Adrenal gland (tissue), 12 donors: Measurements from ENCODE around the gene TMEM121. TPM values are rescaled to one million over a fixed set of nuclear protein-coding genes. Genes with fewer than 3 reads are reported as not detected.
"Not testable (repeated sequence)": the region's sequence is repeated elsewhere in the genome, so short reads cannot be mapped to it uniquely, and the experiment has no call there.

Source experiments
- DNase-seq, 7 donors: peaks; one replicate each; pipeline ENCODE4 v3.0.0-alpha.2; 2019 to 2020
- H3K27ac ChIP-seq, 5 donors: fragments of 200-600 bp; sonication (generic) in 4 of 5; 1 replicate in 3 of 5; 2 replicates in 2 of 5; pipeline versions ENCODE4 v1.5.1 to v1.8.0; 2016 to 2020; ENCODE audit warnings: mild to moderate bottlenecking in 1 of 5
- H3K27me3 ChIP-seq: fragments of 200-600 bp; 2 replicates; pipeline ENCODE4 v1.8.0; 2021
- H3K36me3 ChIP-seq, 2 donors: fragments of 200-600 bp; replicated peaks in 1 of 2; 1 replicate in 1 of 2; 2 replicates in 1 of 2; pipeline versions ENCODE4 v1.5.1 to v1.8.0; 2018 to 2022
- H3K4me1 ChIP-seq, 2 donors: fragments of 200-600 bp; replicated peaks in 1 of 2; 1 replicate in 1 of 2; 2 replicates in 1 of 2; pipeline versions ENCODE4 v1.5.1 to v1.8.0; 2018 to 2021
- H3K4me3 ChIP-seq, 4 donors: fragments of 200-600 bp; sonication (generic) in 3 of 4; one replicate each; pipeline ENCODE4 v1.5.1; 2016 to 2018
- H3K9me3 ChIP-seq, 3 donors: fragments of 200-600 bp; sonication (generic) in 1 of 3; replicated peaks in 1 of 3; 1 replicate in 2 of 3; 2 replicates in 1 of 3; pipeline versions ENCODE4 v1.5.1 to v1.8.0; 2016 to 2021
- POLR2A ChIP-seq, 2 donors: fragments of 450-650 bp; IDR thresholded peaks; one replicate each; pipeline ENCODE4 v1.6.1; 2017; ENCODE audit warnings: antibody characterized with exemption in 2 of 2, mild to moderate bottlenecking in 2 of 2, moderate library complexity in 1 of 2
- WGBS, 4 donors: extraction: QIAGEN DNeasy Blood & Tissue Kit in 2 of 4; methylation state at CpG; one replicate each; pipeline versions ENCODE4 v1.1.5 to v1.1.7; 2013 to 2017; 5-methylcytosine and 5-hydroxymethylcytosine counted together
- intact Hi-C, 2 donors: fragments of 100-400 bp; cut with DNase I; formaldehyde crosslinking; loops; one replicate each; pipeline versions ENCODE4 v1.14.1 to v1.15.0; 2022 to 2023
- polyA plus RNA-seq, 3 donors: library from polyadenylated mRNA; stranded (reverse); fragments of 200-250 nt in 2 of 3; fragments of 350-450 nt in 1 of 3; fragmentation: Illumina TruSeq in 1 of 3; extraction: RNeasy Lipid Tissue Mini Kit (QIAGEN cat#74804) in 1 of 3; gene quantifications; one replicate each; pipeline ENCODE4 v1.2.3, GENCODE V29; 2013 to 2014
- total RNA-seq, 9 donors: library from RNA; depleted of rRNA in 4 of 9; stranded (reverse); fragments of >200 nt in 4 of 9; fragments of 120-200 nt in 1 of 9; fragmentation: NEBNext Ultra II Directional in 1 of 9; extraction: Animal tissue kit (Norgen Biotek cat#: 25700) in 1 of 9; gene quantifications; one replicate each; pipeline versions ENCODE4 v1.1.0 to v1.2.4, GENCODE V29; 2013 to 2023
- TF ChIP-seq, protein P1 (sequence below), 6 experiments: fragments of 450-650 bp in 4 of 6; fragments of 200-600 bp in 2 of 6; sonication (generic) in 1 of 6; IDR thresholded peaks; 1 replicate in 5 of 6; 2 replicates in 1 of 6; pipeline versions ENCODE4 v1.5.1 to v1.8.0; 2016 to 2021; ENCODE audit warnings: antibody characterized with exemption in 6 of 6, mild to moderate bottlenecking in 2 of 6, moderate library complexity in 1 of 6
- donor health status: healthy with polysubstance abuse.
- donor health status: Bipolar disorder and iron deficiency.
- donor health status: DM: yes; HTN: yes; CAD: no.
- donor health status: DM: no; HTN: no; CAD: no.
- donor health status: DM: no; HTN: no; CAD: no.
- donor health status: DM: yes; HTN: yes; CAD: no.

The TMEM121 gene
- total and polyA plus RNA-seq, 12 donors: 0.78 to 12.1 (median 1.7) TPM; not detected in 1

DNA sequence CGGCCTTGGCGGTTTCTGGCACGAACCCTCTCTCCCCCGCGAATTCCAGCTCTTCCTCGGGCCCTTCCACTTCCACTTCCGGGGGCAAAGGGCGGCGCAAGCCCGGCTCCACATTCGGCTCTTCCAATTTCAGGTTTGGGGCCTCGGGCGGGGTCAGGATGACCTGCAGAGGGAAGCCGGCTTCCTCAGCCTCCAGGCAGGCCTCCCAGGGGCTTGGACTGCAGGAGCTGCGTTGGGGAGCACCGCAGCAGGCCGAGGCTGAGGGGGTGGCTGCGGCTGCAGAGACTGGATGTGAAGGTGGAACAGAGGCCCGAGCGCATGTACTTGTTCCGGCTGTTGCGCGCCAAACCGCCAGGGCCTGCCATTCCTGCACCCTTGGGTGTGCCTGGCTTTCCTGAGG, 20.7 kb downstream of the TMEM121 start:
- H3K36me3 ChIP-seq, H3K4me3 ChIP-seq, H3K27me3 ChIP-seq, H3K4me1 ChIP-seq, intact Hi-C loops, H3K9me3 ChIP-seq, H3K27ac ChIP-seq, DNase-seq: not testable (repeated sequence)
- WGBS, 4 donors: 94% methylated on average over 8 to 18 of the region's 24 CpGs; no CpG with 5 or more reads in 2 of the 4 donors

DNA sequence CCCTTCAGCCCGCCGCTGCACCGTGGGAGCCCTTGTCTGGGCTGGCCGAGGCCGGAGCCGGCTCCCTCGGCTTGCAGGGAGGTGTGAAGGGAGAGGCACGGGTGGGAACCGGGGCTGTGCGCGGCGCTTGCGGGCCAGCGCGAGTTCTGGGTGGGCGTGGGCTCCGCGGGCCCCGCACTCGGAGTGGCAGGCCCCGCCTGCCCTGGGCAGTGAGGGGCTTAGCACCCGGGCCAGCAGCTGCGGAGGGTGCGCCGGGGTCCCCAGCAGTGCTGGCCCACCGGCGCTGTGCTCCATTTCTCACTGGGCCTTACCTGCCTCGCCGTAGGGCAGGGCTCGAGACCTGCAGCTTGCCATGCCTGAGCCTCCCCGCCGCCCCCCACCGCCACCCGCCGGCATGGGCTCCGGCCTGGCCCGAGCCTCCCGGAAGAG, 21.4 kb downstream of the TMEM121 start:
- intact Hi-C loops: no loop called here
- DNase-seq: no peak
- H3K27ac ChIP-seq: no peak overlapping the region
- 80 to 100% (median 96%) methylated on average over 1 to 38 of the region's 38 CpGs for WGBS, 4 donors
- no peaks in the 10 kb centered on the region for H3K9me3 ChIP-seq
- H3K27me3 ChIP-seq: no peaks in the 10 kb centered on the region
- TF ChIP-seq, protein P1, sequence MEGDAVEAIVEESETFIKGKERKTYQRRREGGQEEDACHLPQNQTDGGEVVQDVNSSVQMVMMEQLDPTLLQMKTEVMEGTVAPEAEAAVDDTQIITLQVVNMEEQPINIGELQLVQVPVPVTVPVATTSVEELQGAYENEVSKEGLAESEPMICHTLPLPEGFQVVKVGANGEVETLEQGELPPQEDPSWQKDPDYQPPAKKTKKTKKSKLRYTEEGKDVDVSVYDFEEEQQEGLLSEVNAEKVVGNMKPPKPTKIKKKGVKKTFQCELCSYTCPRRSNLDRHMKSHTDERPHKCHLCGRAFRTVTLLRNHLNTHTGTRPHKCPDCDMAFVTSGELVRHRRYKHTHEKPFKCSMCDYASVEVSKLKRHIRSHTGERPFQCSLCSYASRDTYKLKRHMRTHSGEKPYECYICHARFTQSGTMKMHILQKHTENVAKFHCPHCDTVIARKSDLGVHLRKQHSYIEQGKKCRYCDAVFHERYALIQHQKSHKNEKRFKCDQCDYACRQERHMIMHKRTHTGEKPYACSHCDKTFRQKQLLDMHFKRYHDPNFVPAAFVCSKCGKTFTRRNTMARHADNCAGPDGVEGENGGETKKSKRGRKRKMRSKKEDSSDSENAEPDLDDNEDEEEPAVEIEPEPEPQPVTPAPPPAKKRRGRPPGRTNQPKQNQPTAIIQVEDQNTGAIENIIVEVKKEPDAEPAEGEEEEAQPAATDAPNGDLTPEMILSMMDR (IDR thresholded peaks at IDR 0.05): no peak
- TF ChIP-seq POLR2A (IDR thresholded peaks at IDR 0.05): no peak
- H3K4me1 ChIP-seq: no peaks in the 10 kb centered on the region
- H3K4me3 ChIP-seq: no peak overlapping the region
- H3K36me3 ChIP-seq: no peaks in the 10 kb centered on the region

DNA sequence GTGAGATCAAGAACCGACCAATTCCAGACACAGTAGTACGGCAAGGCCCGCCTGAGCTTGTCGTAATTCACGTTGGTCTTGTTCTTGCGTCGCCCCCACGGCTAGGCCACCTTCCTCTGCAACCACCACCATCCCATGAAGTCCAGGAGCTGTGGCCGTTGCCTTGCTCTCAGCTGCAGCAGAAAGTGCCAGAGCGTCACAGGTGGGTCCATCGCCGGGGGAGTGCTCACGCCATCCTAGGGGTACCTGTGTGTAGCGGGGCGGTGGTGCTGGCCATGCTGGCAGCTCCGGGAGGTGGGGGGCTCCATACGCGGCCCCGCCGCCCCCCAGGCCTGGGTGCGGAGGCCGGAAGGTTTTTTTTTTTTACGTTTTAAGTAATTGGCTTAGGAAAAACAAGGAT, 23.1 kb downstream of the TMEM121 start:
- TF ChIP-seq, protein P1 (IDR thresholded peaks at IDR 0.05): no peak
- no peak for TF ChIP-seq POLR2A (IDR thresholded peaks at IDR 0.05)
- Histone ChIP-seq H3K4me1 (no peaks in the 10 kb centered on the region), H3K27me3 (peaks cover 3% of the 10 kb centered on the region), H3K27ac (no peak overlapping the region), H3K9me3 (no peaks in the 10 kb centered on the region), H3K4me3 (no peak overlapping the region), H3K36me3 (no peaks in the 10 kb centered on the region)
- DNase-seq: no peak
- intact Hi-C loops: no loop called here
- 87 to 89% (median 88%) methylated on average over 14 to 23 of the region's 23 CpGs for WGBS, 4 donors

DNA sequence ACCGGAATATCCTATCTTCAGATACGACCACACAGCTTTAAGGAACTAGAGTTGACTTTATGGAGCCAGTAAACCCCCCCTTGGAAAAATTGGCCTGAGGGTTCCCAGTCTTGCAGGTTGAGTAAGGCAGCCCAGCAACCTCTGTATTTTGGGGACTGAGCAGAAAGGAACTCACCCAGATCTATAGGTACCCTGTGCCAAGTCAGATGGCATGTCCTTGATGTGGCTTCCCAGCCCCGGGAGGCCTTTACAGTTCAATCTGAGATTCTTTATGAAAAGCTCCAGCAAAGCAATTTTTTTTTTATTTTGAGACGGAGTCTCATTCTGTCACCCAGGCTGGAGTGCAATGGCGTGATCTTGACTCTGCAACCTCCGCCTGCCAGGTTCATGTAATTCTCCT, 27.6 kb downstream of the TMEM121 start:
- intact Hi-C loops: no loop called here
- Histone ChIP-seq H3K27me3 (peaks cover 3% of the 10 kb centered on the region), H3K36me3 (no peaks in the 10 kb centered on the region), H3K9me3 (no peaks in the 10 kb centered on the region), H3K4me3 (no peak overlapping the region), H3K27ac (no peak overlapping the region), H3K4me1 (no peaks in the 10 kb centered on the region)
- DNase-seq: no peak
- TF ChIP-seq, protein P1 (IDR thresholded peaks at IDR 0.05): no peak
- no peak for TF ChIP-seq POLR2A (IDR thresholded peaks at IDR 0.05)
- 81 to 87% (median 85%) methylated on average over 6 of the region's 6 CpGs for WGBS, 4 donors

DNA sequence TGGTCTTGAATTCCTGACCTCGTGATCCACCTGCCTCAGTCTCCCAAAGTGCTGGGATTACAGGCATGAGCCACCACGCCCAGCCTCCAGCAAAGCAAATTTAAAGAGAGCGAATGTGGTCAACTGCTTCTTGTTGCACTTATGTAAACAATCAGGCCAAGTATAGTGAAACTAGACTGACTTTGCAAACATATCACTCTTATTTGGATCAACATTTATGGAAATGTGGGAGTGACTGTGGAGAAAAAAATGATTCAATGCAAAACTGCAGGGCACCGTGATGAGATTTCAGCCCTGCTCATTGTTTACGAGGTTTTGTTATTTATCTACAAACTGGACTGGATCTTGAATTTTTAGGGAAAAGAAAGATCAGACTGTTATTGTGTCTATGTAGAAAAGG, 28.1 kb downstream of the TMEM121 start:
- peaks cover 3% of the 10 kb centered on the region for H3K27me3 ChIP-seq
- no peaks in the 10 kb centered on the region for H3K36me3 ChIP-seq
- H3K27ac ChIP-seq: no peak overlapping the region
- intact Hi-C loops: no loop called here
- H3K9me3 ChIP-seq: no peaks in the 10 kb centered on the region
- TF ChIP-seq POLR2A (IDR thresholded peaks at IDR 0.05): no peak
- TF ChIP-seq, protein P1 (IDR thresholded peaks at IDR 0.05): no peak
- H3K4me1 ChIP-seq: no peaks in the 10 kb centered on the region
- no peak for DNase-seq
- 69 to 80% (median 74%) methylated on average over 5 of the region's 5 CpGs for WGBS, 4 donors
- H3K4me3 ChIP-seq: no peak overlapping the region

DNA sequence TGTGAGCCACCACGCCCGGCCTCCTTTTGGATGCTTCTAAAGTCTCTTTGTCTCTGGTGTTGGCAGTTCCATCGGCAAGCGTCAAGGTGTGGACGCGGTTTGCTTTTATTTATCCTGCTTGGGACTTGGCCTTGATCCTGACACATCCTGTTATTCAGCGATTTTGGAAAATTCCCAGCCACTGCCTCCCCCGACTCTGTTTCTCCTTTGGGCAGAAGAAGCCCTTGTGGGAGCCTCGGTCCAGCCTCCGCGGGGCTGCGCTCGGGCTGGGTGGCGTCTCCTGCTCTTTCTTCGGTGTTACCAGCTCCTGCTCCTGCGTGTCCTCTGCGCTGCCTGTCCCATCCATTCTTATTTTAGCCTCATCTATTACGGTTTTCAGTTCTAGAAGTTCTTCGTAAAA, 31.3 kb downstream of the TMEM121 start:
- H3K36me3 ChIP-seq, H3K4me3 ChIP-seq, H3K27ac ChIP-seq, H3K9me3 ChIP-seq, intact Hi-C loops, H3K27me3 ChIP-seq, DNase-seq, H3K4me1 ChIP-seq: not testable (repeated sequence)
- 81 to 87% (median 85%) methylated on average over 17 to 19 of the region's 19 CpGs for WGBS, 4 donors
